Activated T-helper 1 cell treated with anti-CD3 and anti-CD28 coated beads, Interleukin-12 subunit alpha, Interleukin-12 subunit beta, Interleukin-2, Interleukin-4 antibody, amounts not matched to agents 30 ng/mL and 10 ng/mL and 1 ng/mL, durations not matched to agents 14 hours and 24 hours and 36 hours (primary cell): ENCODE measurements around the gene SPEG. TPM values are rescaled to one million over a fixed set of nuclear protein-coding genes. Genes with fewer than 3 reads are reported as not detected.

Source experiments
- DNase-seq: peaks from one replicate; pipeline ENCODE4 v3.0.0; 2021; ENCODE audit warnings: low spot score
- H3K27ac Mint-ChIP-seq: one replicate; pipeline ENCODE4 v1.8.0; 2021; ENCODE audit warnings: mild to moderate bottlenecking, mixed read lengths
- H3K27me3 Mint-ChIP-seq: one replicate; pipeline ENCODE4 v1.8.0; 2022; ENCODE audit warnings: mild to moderate bottlenecking, moderate library complexity, mixed read lengths; ENCODE audit not compliant: insufficient read depth
- H3K36me3 Mint-ChIP-seq: one replicate; pipeline ENCODE4 v1.8.0; 2021; ENCODE audit warnings: low read depth, mixed read lengths
- H3K4me1 Mint-ChIP-seq: one replicate; pipeline ENCODE4 v1.8.0; 2021; ENCODE audit warnings: low read depth, mixed read lengths
- H3K4me3 Mint-ChIP-seq: one replicate; pipeline ENCODE4 v1.8.0; 2021; ENCODE audit warnings: mild to moderate bottlenecking, moderate library complexity, mixed read lengths
- H3K9me3 Mint-ChIP-seq: one replicate; pipeline ENCODE4 v1.8.0; 2021; ENCODE audit warnings: mixed read lengths
- intact Hi-C: fragments of 100-400 bp; cut with micrococcal nuclease; formaldehyde crosslinking; loops from one replicate; pipeline ENCODE4 v1.15.1; 2024
- total RNA-seq: library from RNA; stranded (reverse); gene quantifications from 2 replicates; pipeline ENCODE4 v1.2.3, GENCODE V29; 2022

The SPEG gene
- total RNA-seq, 1 donor from 2014 or later: 0.13 TPM

- peaks cover 10% of the 10 kb centered on the region for H3K4me1 Mint-ChIP-seq
- no peak for DNase-seq
- H3K9me3 Mint-ChIP-seq: no peaks in the 10 kb centered on the region
- H3K27me3 Mint-ChIP-seq: peaks cover 44% of the 10 kb centered on the region
- intact Hi-C loops: no loop called here
- no peak overlapping the region for H3K27ac Mint-ChIP-seq
- H3K36me3 Mint-ChIP-seq: peaks cover 4% of the 10 kb centered on the region
- no peak overlapping the region for H3K4me3 Mint-ChIP-seq
These were observed 76.0 kb downstream of the SPEG start for GRCh38 chr2:219510512-219511135.

DNA sequence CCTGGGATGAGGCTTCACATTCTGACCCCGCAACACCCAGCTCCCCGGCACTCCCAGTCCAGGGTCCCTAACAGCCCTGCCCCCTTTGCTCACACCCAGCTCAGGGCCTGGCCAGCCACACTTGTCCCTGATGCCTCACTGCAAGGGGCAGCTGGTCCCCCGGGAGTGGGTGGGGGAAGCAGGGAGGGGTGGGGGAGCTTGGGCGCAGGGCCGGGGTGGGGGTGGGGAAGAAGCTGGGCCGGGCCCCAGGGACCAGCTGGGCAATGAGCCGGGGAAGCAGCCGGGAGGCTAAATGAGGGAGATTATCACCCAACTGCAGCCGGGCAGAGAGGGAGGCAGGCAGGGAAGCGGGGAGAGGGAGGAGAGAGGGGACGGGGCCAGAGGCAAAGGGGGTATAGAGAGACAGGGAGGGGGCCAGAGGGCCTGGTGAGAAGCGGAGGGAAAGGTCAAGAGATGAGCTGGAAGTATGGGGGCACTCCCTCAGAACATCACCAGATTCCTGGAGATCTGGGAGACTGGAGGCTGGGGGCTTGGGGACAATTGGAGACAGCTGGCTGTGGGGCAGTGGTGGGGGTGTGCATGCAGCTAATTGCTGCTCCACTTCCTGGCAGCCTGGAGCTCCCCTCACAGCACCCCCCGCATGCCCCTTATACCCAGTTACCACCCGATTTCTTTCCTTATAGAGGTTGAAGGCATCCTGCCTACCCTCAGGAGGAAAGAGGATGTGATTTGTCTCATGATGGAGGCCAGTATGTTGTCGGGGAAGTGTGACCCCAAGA lies 77.1 kb downstream of the SPEG start:
- peaks cover 10% of the 10 kb centered on the region for H3K4me1 Mint-ChIP-seq

DNA sequence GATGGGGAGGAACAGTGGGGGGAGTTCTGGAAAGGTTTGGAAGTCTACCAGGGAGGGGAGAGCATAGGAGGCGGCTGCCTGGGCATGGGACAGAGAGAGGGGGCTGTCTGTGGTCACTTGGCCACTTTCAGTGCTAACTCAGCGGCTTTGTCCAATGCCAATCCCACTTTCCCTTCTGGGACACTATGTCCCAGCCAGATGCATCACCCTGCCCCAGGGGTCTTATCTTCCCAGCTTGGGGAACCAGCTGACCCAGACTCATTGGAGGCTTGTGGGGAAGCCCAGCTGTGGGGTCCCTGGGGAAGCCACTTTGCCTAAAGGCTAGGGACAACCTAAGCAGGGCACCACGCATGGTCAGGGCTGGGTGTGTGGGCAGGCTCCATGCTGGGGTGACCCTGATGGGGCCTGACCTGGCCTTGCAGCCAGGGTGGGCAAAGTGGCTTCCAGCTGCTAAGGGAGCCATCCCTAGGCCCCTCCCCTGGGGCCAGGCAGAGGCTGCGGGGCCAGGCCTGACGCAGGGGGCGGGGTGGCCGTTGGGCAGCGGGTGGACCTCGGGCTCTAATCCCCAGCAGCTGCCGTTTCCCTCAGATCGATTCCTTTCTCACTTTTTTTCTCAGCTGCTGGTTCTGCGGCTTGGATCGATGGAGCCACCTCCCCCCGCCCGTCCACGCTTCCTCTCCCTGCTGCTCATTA lies 78.0 kb downstream of the SPEG start:
- H3K36me3 Mint-ChIP-seq: no peaks in the 10 kb centered on the region
- H3K27me3 Mint-ChIP-seq: peaks cover 59% of the 10 kb centered on the region
- no peak overlapping the region for H3K27ac Mint-ChIP-seq
- no peak for DNase-seq
- no peak overlapping the region for H3K4me3 Mint-ChIP-seq
- H3K4me1 Mint-ChIP-seq: peaks cover 10% of the 10 kb centered on the region
- no peaks in the 10 kb centered on the region for H3K9me3 Mint-ChIP-seq
- intact Hi-C loops: no loop called here

More for the DNA sequence above, 77.1 kb downstream of the SPEG start:
- H3K4me3 Mint-ChIP-seq: no peak overlapping the region
- H3K27me3 Mint-ChIP-seq: peaks cover 54% of the 10 kb centered on the region
- intact Hi-C loops: no loop called here
- no peak overlapping the region for H3K27ac Mint-ChIP-seq
- H3K9me3 Mint-ChIP-seq: no peaks in the 10 kb centered on the region
- no peak for DNase-seq
- H3K36me3 Mint-ChIP-seq: no peaks in the 10 kb centered on the region

- intact Hi-C loops: no loop called here
- no peak overlapping the region for H3K4me3 Mint-ChIP-seq
- peaks cover 66% of the 10 kb centered on the region for H3K27me3 Mint-ChIP-seq
- no peaks in the 10 kb centered on the region for H3K36me3 Mint-ChIP-seq
- no peak overlapping the region for H3K27ac Mint-ChIP-seq
- no peaks in the 10 kb centered on the region for H3K9me3 Mint-ChIP-seq
- no peak for DNase-seq
- peaks cover 10% of the 10 kb centered on the region for H3K4me1 Mint-ChIP-seq
These were observed 79.1 kb downstream of the SPEG start for GRCh38 chr2:219513787-219514186.

DNA sequence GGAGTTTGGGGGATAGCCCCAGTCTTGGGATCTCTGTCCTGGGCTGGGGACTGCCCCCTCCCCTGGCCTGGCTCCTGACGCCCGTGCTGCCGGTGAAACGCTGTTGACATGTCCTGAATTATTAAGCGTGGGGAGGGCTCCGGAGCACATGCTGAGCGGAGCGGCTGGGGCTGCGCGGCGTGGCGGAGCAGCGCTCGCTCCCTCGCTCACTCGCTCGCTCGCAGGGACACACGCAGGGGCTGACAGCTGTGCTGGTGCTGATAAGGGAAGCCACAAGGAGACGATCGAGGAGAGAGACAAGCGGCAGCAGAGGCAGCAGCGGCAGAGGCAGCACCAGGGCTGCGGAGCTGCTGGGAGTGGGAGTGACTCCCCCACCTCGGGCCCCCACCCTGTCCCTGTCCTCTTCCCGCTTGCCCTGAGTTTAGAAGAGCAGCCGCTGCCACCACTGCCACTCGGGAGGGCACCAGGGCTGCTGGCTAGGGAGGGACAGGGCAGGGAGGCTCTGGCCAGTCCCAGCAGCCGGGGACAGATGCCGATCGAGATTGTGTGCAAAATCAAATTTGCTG lies 79.6 kb downstream of the SPEG start, which contains the start of gene ASIC4:
Gene ASIC4 (plus strand): TSS at position 287 of the 566 bp plus-strand sequence. CDS start 243 bp downstream, at position 530.
- intact Hi-C loops: no loop called here
- Mint-ChIP-seq H3K27ac (no peak within 1 kb of the TSS), H3K27me3 (peaks cover 67% of the 10 kb centered on the region), H3K9me3 (no peaks in the 10 kb centered on the region), H3K36me3 (no peaks in the 10 kb centered on the region), H3K4me3 (no peak within 1 kb of the TSS), H3K4me1 (peaks cover 10% of the 10 kb centered on the region)
- DNase-seq: no peak

DNA sequence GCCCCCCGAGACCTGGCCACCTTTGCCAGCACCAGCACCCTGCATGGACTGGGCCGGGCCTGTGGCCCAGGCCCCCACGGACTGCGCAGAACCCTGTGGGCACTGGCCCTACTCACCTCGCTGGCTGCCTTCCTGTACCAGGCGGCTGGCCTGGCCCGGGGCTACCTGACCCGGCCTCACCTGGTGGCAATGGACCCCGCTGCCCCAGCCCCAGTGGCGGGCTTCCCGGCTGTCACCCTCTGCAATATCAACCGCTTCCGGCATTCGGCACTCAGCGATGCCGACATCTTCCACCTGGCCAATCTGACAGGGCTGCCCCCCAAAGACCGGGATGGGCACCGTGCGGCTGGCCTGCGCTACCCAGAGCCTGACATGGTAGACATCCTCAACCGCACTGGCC lies 80.2 kb downstream of the SPEG start:
- Mint-ChIP-seq H3K4me1 (peaks cover 5% of the 10 kb centered on the region), H3K36me3 (no peaks in the 10 kb centered on the region), H3K9me3 (no peaks in the 10 kb centered on the region), H3K4me3 (no peak overlapping the region), H3K27me3 (peaks cover 66% of the 10 kb centered on the region), H3K27ac (no peak overlapping the region)
- intact Hi-C loops: no loop called here
- no peak for DNase-seq

GRCh38 chr2:219515874-219516629 lies 81.4 kb downstream of the SPEG start:
- peaks cover 64% of the 10 kb centered on the region for H3K27me3 Mint-ChIP-seq
- H3K4me3 Mint-ChIP-seq: no peak overlapping the region
- no peaks in the 10 kb centered on the region for H3K9me3 Mint-ChIP-seq
- intact Hi-C loops: no loop called here
- no peaks in the 10 kb centered on the region for H3K4me1 Mint-ChIP-seq
- DNase-seq: no peak
- no peak overlapping the region for H3K27ac Mint-ChIP-seq
- H3K36me3 Mint-ChIP-seq: no peaks in the 10 kb centered on the region

DNA sequence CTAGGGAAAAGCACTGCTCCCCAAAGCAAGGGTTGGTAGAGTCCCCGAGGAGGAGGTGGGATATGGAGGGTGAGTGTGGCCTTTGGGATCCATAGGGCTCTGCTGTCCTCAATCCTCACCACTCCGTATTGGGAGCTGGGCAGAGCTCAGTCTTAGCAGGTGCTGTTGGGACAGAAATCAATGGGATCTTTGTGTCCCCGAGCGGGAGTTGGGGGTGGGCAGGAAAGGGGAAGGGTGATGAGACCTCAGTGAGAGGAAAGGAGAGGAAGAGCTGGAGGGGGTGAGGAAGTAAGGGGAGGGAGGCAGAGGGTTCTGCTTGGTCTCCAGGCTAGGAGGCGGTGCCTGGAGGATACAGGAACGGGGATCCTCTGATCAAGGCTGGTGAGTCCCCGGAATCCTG lies 82.2 kb downstream of the SPEG start:
- Mint-ChIP-seq H3K27ac (no peak overlapping the region), H3K4me1 (no peaks in the 10 kb centered on the region), H3K27me3 (peaks cover 66% of the 10 kb centered on the region), H3K4me3 (no peak overlapping the region), H3K9me3 (no peaks in the 10 kb centered on the region), H3K36me3 (no peaks in the 10 kb centered on the region)
- no peak for DNase-seq
- intact Hi-C loops: no loop called here

GRCh38 chr2:219517954-219518778 lies 83.5 kb downstream of the SPEG start:
- H3K27me3 Mint-ChIP-seq: peaks cover 63% of the 10 kb centered on the region
- H3K9me3 Mint-ChIP-seq: no peaks in the 10 kb centered on the region
- no peak overlapping the region for H3K27ac Mint-ChIP-seq
- H3K4me3 Mint-ChIP-seq: no peak overlapping the region
- no peaks in the 10 kb centered on the region for H3K36me3 Mint-ChIP-seq
- DNase-seq: no peak
- intact Hi-C loops: no loop called here
- H3K4me1 Mint-ChIP-seq: no peaks in the 10 kb centered on the region

DNA sequence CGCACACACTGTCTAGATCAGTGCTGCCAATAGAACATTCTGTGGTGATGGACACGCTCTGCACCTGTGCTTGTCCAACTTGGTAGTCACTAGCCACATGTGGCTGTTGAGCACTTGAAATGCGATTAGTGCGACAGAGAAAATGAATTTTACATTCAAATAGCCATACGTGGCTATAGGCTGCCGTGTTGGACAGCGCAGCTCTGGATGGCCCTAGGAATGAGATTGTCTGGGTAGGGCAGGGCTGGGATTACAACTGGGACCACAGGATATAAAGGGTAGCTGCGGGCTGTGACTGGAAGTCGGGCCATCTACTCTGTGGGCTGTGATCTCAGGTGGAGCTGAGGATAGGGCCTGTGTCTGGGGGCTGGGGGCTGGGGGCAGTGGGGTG lies 84.9 kb downstream of the SPEG start:
- Mint-ChIP-seq H3K4me1 (no peaks in the 10 kb centered on the region), H3K9me3 (no peaks in the 10 kb centered on the region), H3K36me3 (no peaks in the 10 kb centered on the region), H3K4me3 (no peak overlapping the region), H3K27me3 (peaks cover 67% of the 10 kb centered on the region), H3K27ac (no peak overlapping the region)
- intact Hi-C loops: no loop called here
- no peak for DNase-seq

DNA sequence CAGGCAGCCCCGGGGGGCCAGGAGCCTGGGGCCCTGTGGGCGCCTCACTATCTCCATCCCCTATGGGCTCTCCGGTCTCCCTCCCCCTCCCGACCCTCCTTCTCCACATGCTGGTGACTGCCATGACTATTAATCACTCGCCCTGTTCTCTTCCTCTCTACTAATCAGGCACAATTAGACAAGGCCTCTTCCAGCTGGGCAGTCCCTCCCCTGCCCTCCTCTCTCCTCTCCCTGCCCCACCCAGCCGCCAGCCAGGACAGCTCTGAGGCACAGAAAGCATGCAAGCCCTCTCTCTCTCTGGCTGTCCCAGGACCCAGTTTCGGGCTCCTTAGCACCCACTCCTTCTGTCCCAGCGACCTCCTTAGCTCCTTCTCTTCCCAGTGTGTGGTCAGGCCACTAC lies 85.4 kb downstream of the SPEG start:
- intact Hi-C loops: no loop called here
- no peak overlapping the region for H3K27ac Mint-ChIP-seq
- H3K9me3 Mint-ChIP-seq: no peaks in the 10 kb centered on the region
- no peak for DNase-seq
- peaks cover 67% of the 10 kb centered on the region for H3K27me3 Mint-ChIP-seq
- H3K4me1 Mint-ChIP-seq: no peaks in the 10 kb centered on the region
- H3K4me3 Mint-ChIP-seq: no peak overlapping the region
- H3K36me3 Mint-ChIP-seq: no peaks in the 10 kb centered on the region
